Measurements from ENCODE around the gene WFIKKN2.

The WFIKKN2 gene, protein sequence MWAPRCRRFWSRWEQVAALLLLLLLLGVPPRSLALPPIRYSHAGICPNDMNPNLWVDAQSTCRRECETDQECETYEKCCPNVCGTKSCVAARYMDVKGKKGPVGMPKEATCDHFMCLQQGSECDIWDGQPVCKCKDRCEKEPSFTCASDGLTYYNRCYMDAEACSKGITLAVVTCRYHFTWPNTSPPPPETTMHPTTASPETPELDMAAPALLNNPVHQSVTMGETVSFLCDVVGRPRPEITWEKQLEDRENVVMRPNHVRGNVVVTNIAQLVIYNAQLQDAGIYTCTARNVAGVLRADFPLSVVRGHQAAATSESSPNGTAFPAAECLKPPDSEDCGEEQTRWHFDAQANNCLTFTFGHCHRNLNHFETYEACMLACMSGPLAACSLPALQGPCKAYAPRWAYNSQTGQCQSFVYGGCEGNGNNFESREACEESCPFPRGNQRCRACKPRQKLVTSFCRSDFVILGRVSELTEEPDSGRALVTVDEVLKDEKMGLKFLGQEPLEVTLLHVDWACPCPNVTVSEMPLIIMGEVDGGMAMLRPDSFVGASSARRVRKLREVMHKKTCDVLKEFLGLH

DNA sequence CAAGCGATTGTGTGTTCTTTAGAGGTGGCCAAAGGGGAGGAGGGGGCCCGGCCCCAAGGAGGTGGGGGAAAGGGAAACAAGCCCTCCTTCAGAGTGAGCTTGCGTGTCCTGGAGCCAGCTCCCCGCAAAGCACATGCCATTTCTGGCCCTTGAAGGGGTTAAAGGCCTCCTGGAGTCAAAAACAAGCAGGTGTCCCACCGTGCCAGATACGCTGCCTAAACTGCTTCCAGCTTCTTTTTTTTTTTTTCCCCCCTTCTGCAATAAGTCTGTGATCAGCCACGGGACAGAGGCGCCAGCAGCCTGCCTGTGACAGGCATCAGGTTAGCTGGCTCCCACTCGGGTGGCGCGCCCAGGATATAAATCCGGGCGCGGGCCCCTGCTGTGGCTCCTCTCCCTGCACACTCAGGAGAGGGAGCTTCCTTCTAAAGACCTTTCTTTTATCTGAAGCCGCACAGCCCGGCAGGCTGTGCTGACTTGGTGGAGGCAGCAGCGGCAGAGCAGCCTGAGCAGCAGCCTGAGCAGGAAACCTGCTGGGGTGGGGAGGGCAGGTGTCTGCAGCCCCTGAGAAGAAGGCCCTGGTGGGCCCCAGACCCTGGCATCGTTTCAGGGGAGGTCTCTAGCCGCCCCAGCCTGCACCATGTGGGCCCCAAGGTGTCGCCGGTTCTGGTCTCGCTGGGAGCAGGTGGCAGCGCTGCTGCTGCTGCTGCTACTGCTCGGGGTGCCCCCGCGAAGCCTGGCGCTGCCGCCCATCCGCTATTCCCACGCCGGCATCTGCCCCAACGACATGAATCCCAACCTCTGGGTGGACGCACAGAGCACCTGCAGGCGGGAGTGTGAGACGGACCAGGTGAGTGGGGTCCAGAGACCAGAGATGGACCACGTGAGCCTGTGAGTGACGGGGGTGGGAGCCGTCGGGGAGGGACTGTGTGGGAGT lies at the start of gene WFIKKN2:
Gene WFIKKN2 (plus strand): TSS at position 286 of the 934 bp plus-strand sequence. CDS start 352 bp downstream, at position 638.
- H3K27ac Mint-ChIP-seq: no peak within 1 kb of the TSS
- H3K27me3 Mint-ChIP-seq: peaks cover 4% of the 10 kb centered on the region
- no peaks in the 10 kb centered on the region for H3K9me3 Mint-ChIP-seq (ENCODE audit: low read depth)
- no peak within 1 kb of the TSS for H3K4me3 Mint-ChIP-seq
- no peaks in the 10 kb centered on the region for H3K36me3 Mint-ChIP-seq
- H3K4me1 Mint-ChIP-seq (ENCODE audit: low read depth): no peaks in the 10 kb centered on the region

DNA sequence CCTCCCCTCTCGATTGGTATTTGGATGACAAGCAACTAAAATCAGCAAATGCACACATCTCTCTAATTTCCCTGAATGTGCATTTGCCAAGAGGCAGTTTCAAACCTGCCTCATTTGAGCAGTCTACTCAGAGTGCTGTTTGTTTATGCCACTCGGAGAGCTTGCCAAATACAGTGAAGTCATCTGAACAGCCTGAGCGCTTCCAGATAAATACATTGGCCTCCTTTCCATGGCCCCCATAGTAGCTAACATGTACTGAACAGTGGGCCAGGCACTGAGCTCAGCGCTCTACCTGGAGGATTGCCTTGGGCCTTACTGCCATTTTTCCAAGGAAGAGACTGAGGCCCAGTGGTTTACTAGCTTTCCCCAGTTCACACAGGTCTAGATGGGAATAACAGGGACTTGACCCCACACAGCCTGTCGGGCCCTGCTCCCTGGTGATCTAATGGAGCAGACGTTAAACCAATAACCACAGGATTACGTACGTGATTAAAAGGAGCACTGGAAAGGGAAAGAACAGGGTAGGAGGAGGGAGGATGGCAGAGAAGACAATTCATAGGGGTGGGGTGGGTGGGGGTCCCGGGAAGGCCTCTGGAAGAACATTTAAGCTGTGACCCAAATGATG lies 49.3 kb upstream of the WFIKKN2 start:
- H3K27ac Mint-ChIP-seq: no peak overlapping the region
- no peak overlapping the region for H3K4me3 Mint-ChIP-seq
- peaks cover 1% of the 10 kb centered on the region for H3K27me3 Mint-ChIP-seq
- peaks cover 8% of the 10 kb centered on the region for H3K4me1 Mint-ChIP-seq (ENCODE audit: low read depth)
- no peaks in the 10 kb centered on the region for H3K9me3 Mint-ChIP-seq (ENCODE audit: low read depth)
- H3K36me3 Mint-ChIP-seq: no peaks in the 10 kb centered on the region

DNA sequence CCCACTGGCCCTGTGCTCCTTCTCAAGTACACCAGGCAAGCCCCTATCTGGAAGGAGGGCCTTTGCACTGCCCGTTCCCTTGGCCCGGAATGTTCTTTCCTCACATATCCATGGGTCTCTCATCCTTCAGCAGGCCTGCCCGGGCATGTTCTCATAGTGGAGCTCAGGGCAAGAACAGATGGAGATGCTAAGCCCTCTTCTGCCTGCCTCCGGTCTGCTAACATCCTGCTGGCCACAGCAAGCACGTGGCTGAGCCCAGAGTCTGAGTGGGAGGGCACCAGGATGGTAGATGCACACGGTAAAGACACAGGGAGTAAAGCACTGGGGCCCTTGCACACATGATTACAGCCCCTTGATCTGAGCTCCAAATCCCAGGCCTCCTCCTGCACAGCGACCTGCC lies 48.3 kb upstream of the WFIKKN2 start:
- peaks cover 1% of the 10 kb centered on the region for H3K27me3 Mint-ChIP-seq
- no peak overlapping the region for H3K27ac Mint-ChIP-seq
- peaks cover 5% of the 10 kb centered on the region for H3K4me1 Mint-ChIP-seq (ENCODE audit: low read depth)
- H3K36me3 Mint-ChIP-seq: no peaks in the 10 kb centered on the region
- no peak overlapping the region for H3K4me3 Mint-ChIP-seq
- no peaks in the 10 kb centered on the region for H3K9me3 Mint-ChIP-seq (ENCODE audit: low read depth)

DNA sequence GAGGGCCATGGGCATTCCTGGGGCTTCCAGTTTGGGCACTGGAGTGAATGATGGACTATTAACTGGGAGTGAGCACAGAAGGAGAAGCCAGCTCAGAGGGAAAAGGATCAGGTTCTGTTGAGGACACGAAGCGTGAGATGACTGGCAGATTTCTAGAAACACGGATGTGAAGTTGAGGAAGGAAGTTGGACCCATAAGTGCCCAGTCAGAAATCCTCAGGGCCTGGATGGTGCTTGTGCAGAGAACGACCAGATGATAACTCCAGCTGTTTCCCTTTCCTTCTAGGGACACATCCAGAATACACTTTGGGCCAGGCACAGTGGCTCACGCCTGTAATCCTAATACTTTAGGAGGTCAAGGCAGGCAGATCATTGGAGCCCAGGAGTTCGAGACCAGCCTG lies 44.8 kb upstream of the WFIKKN2 start:
- Mint-ChIP-seq H3K27me3 (no peaks in the 10 kb centered on the region), H3K4me3 (no peak overlapping the region), H3K4me1 (ENCODE audit: low read depth) (no peaks in the 10 kb centered on the region), H3K36me3 (no peaks in the 10 kb centered on the region), H3K9me3 (ENCODE audit: low read depth) (no peaks in the 10 kb centered on the region), H3K27ac (no peak overlapping the region)

DNA sequence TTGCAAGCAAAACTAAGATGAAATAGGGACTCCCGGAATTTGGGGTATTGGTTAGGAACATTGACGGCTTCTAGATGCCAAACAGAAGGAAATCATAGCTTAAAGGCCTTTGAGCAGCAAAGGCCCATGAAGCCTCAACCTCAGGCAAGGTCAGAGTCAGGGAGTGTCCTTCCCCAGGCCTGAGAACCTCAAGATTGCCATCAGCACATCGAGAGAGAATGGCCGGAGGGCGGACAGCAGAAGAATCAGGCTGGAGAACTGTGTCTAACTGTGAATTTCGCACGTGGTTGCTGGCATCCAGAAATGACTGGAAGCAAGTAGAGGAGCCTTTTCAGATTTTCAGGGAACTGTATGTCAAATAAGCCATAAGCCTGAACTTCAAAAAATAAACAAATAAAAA lies 43.3 kb upstream of the WFIKKN2 start:
- Mint-ChIP-seq H3K4me1 (ENCODE audit: low read depth) (no peaks in the 10 kb centered on the region), H3K4me3 (no peak overlapping the region), H3K9me3 (ENCODE audit: low read depth) (no peaks in the 10 kb centered on the region), H3K27me3 (no peaks in the 10 kb centered on the region), H3K27ac (no peak overlapping the region), H3K36me3 (no peaks in the 10 kb centered on the region)

DNA sequence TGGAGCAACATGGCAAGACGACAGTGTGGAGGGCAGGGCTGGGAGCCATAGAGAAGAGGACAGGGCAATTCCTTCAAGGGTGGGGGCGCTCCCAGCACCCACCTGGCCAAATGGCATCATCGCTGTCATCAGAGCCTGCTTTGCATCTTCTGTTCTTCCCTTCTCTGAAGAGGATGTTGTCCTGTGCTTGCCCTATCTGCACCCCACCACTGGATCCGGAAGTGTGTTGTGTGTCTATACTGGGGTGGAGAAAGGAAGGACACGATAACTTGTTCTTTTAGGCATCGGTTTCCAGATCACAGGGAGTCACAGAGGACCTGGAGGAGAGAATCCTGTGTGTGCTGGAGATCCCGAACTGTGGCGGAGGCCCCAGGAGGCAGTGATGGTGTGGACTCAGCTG lies 42.4 kb upstream of the WFIKKN2 start:
- Mint-ChIP-seq H3K4me3 (no peak overlapping the region), H3K36me3 (no peaks in the 10 kb centered on the region)

DNA sequence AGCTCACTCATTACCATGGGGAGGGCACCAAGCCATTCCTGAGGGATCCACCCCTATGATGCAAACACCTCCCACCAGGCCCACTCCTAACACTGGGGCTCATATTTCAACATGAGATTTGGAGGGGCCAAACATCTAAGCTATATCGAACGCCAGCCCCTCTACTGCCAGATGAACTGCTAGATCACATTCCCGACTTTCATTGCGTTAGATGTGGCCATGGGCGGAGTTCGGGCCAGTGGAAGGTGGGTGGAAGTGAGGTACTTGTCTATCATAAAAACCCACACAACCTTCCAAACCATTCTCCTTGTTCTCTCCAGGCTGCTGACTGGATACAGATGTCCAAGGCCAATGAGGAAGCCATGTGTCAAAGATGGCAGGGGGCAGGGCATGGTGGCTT lies 41.0 kb upstream of the WFIKKN2 start:
- Mint-ChIP-seq H3K4me1 (ENCODE audit: low read depth) (no peaks in the 10 kb centered on the region), H3K36me3 (no peaks in the 10 kb centered on the region), H3K27me3 (no peaks in the 10 kb centered on the region), H3K9me3 (ENCODE audit: low read depth) (no peaks in the 10 kb centered on the region), H3K27ac (no peak overlapping the region), H3K4me3 (no peak overlapping the region)

More for the DNA sequence above, 42.4 kb upstream of the WFIKKN2 start:
- H3K9me3 Mint-ChIP-seq (ENCODE audit: low read depth): no peaks in the 10 kb centered on the region
- H3K27me3 Mint-ChIP-seq: no peaks in the 10 kb centered on the region
- no peaks in the 10 kb centered on the region for H3K4me1 Mint-ChIP-seq (ENCODE audit: low read depth)
- H3K27ac Mint-ChIP-seq: no peak overlapping the region

DNA sequence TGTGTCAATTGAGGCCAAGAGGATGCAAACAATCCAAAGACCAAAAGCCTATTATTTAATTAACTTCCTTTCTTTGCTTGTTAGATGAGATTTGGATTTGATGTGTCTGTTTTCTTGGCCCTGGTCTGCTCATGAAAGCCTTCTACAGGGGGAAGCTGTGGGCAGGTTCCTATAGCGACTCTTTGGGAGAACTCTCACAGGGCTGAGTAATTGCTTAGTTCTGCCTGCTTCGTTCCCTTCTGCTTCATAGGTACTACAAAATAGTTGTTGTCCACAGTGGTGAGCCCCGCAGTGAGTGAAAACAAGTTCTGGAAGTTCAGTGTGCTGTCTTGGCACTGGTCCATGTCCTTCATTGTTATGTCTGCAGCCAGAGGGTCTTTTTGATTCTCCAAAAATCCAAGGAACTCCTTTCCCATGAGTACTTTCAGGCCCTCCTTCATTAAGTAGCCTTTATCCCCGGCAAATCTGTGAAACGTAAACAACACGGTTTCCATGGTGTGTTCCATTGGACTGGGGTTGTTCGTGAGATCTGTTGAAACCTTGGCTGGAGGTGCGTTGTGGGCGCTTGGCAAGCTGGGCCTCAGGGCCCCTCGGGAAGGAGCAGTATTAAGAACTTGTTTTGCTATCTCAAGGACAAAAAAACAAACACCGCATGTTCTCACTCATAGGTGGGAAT lies 38.1 kb upstream of the WFIKKN2 start:
- no peak overlapping the region for H3K27ac Mint-ChIP-seq
- H3K4me1 Mint-ChIP-seq (ENCODE audit: low read depth): no peaks in the 10 kb centered on the region
- H3K9me3 Mint-ChIP-seq (ENCODE audit: low read depth): no peaks in the 10 kb centered on the region
- H3K27me3 Mint-ChIP-seq: no peaks in the 10 kb centered on the region
- H3K4me3 Mint-ChIP-seq: no peak overlapping the region
- H3K36me3 Mint-ChIP-seq: no peaks in the 10 kb centered on the region

DNA sequence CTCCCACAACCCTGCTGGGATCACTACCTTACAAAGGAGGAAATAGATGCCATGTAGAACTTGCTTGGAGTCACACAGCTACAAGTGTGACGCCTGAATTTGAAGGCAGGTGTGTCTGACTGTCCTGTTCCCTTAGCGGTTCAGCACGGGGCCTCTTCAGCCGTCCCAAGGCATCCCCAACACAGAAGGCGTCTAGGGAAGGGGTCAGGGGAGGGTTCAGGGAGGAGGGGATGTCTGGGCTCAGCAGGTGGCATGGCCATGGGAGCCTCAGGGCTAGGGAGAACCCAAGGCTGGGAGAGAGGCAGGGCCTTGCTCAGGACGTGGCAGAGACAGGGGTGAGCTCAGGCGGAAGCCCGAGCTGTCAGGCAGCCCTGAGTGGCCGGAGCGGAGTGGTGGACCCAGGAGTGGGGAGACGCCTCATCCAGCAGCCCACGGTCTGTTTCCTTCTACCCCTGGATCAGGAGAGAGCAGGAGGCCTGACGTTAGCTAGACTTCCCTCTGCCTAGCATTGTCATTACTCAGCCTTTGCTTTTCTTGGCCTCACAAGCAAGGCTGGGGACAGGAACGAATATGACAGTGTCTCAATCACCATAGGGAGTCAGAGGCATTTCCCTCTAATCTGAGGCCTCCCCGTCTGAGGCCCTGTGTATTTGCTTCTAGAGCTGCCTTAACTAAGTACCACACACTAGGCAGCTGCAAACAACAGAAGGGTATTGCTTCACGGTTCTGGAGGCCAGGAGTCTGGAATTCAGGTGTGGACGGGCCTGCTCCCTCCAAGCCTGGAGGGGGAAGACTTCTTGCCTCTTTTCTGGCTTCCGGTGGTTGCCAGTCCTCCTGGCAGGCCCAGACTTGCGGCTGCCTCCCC lies 36.7 kb upstream of the WFIKKN2 start:
- no peaks in the 10 kb centered on the region for H3K9me3 Mint-ChIP-seq (ENCODE audit: low read depth)

DNA sequence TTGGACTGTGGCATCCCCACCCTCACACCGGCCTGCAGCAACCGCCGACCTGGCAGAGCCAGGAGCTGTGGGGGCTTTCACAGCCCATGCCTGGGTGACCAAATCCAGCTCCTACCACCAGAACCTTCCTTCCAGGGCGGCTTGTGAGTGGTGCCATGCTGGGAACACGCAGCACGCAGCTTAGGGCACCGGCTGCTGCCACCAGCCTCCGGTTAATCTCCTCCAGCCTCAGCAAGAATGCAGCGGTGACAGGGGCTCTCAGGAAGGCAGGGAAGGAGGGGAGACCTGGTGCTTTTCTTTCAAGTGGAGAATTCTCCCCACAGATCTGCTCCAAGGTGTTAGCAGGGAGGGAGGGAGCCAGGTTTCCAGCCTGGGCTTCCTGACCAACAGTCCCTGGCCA lies 35.8 kb upstream of the WFIKKN2 start:
- H3K27me3 Mint-ChIP-seq: no peaks in the 10 kb centered on the region
- H3K4me3 Mint-ChIP-seq: no peak overlapping the region
- H3K36me3 Mint-ChIP-seq: no peaks in the 10 kb centered on the region
- no peak overlapping the region for H3K27ac Mint-ChIP-seq
- no peaks in the 10 kb centered on the region for H3K9me3 Mint-ChIP-seq (ENCODE audit: low read depth)
- no peaks in the 10 kb centered on the region for H3K4me1 Mint-ChIP-seq (ENCODE audit: low read depth)

More for the DNA sequence above, 36.7 kb upstream of the WFIKKN2 start:
- Mint-ChIP-seq H3K36me3 (no peaks in the 10 kb centered on the region), H3K4me1 (ENCODE audit: low read depth) (no peaks in the 10 kb centered on the region), H3K27ac (no peak overlapping the region), H3K27me3 (no peaks in the 10 kb centered on the region), H3K4me3 (no peak overlapping the region)

DNA sequence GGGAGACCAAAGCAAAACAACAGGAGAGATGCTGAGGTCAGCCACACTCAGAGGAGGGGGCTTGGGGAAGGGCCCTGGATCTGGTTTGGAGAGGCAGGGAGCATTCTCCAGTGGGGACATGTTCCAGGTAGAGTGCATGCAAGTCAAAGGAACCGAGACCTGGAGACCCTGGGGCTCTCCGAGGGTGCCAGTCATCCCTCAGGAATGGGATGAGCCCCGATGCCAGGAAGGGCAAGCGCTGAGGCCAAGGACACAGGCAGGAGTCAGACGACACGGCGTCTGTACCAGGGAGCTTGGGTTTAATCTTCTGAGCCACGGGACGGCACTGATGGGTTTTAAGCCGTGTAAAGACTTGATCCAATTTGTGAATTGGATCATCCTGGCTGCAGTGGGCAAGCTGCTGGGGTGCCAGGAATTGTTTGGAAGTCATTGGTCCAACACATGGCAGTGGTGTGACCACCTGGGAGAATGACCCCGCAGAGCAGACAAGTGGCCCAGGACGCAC lies 35.1 kb upstream of the WFIKKN2 start:
- Mint-ChIP-seq H3K4me1 (ENCODE audit: low read depth) (no peaks in the 10 kb centered on the region), H3K27ac (no peak overlapping the region), H3K36me3 (no peaks in the 10 kb centered on the region), H3K9me3 (ENCODE audit: low read depth) (no peaks in the 10 kb centered on the region), H3K4me3 (no peak overlapping the region), H3K27me3 (no peaks in the 10 kb centered on the region)

DNA sequence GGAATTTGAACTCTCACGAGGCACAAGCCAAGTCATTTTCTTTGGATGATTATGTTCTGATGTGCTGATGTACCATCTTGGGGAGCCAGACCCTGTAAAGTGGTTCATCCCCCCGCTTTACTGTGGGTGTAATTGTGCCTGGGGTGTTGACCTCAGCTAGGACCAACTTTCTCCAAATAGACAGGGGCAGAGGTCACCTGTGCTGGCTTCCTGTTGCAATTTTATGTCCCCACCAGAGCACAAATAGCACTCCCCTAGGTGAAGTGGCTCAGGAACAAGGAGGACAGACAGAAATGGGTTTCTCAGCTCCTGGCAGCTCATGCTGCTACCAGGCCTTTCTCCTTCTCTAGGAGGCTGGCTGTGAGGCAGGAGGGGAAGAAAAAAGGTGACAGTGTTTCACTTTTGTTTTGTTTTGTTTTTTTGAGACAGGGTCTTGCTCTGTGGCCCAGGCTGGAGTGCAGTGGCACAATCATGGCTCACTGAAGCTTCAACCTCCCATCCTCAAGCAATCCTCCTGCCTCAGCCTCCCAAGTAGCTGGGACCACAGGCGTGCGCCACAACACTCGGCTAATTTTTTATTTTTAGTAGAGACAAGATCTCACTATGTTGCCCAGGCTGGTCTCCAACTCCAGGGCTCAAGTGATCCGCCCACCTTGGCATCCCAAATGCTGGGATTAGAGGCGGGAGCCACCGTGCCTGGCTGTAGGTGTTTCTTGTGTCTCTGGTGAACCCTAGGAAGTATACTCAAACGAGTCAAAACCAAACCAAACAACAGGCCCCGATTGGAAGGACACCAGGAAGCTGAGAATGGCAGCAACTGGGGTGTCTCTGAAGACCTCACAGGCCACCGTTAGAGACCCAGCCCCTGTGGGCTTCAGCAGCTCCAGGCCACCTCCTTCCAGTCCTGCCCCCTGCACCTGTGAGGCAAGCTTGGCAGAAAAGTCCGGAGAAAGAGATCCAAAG lies 32.5 kb upstream of the WFIKKN2 start:
- Mint-ChIP-seq H3K27ac (no peak overlapping the region), H3K36me3 (no peaks in the 10 kb centered on the region), H3K27me3 (no peaks in the 10 kb centered on the region), H3K9me3 (ENCODE audit: low read depth) (no peaks in the 10 kb centered on the region), H3K4me1 (ENCODE audit: low read depth) (no peaks in the 10 kb centered on the region), H3K4me3 (no peak overlapping the region)

DNA sequence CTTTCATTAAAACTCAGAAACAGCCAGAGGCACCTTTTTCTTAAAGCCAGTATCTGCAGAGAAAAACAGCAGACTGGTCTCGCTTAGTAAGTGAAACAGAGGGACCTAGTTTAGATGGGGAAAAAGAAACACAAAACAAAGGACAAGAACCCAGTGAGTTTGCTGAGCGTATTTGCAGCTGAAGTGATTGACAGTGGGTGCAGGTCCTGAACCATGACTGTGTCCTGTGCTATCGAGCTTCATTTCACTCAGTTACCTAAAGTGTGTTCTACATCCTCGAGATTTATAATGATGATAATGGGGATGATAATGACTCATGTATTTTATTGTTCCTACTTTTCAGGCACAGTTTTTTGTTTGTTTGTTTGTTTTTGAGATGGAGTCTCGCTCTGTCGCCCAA lies 31.7 kb upstream of the WFIKKN2 start:
- Mint-ChIP-seq H3K27ac (no peak overlapping the region), H3K4me1 (ENCODE audit: low read depth) (no peaks in the 10 kb centered on the region)

More for the DNA sequence above, 31.7 kb upstream of the WFIKKN2 start:
- Mint-ChIP-seq H3K4me3 (no peak overlapping the region), H3K36me3 (no peaks in the 10 kb centered on the region), H3K9me3 (ENCODE audit: low read depth) (no peaks in the 10 kb centered on the region), H3K27me3 (no peaks in the 10 kb centered on the region)

Data from activated naive CD8-positive, alpha-beta T cell (primary cell).